NCI-H1105 treated with DMSO at 0.1 percent for 48 hours (cell line): ENCODE results near the gene SMIM21.

Experiments used
- DNase-seq: peaks from one replicate; lab custom pipeline; 2025; lab: John Stamatoyannopoulos, UW

The SMIM21 gene

GRCh38 chr18:75427603-75428002 lies at the start of gene SMIM21:
TSS of gene SMIM21 (minus strand) at chr18:75427703. CDS start at chr18:75427563, 140 bp downstream.
- DNase-seq = no peak

GRCh38 chr18:75475228-75475627 lies 47.7 kb upstream of the SMIM21 start:
- no peak for DNase-seq

- DNase-seq = no peak
These were observed 46.8 kb upstream of the SMIM21 start for GRCh38 chr18:75474332-75474731.

GRCh38 chr18:75473316-75473715 lies 45.8 kb upstream of the SMIM21 start:
- DNase-seq = no peak

GRCh38 chr18:75472906-75473305 lies 45.4 kb upstream of the SMIM21 start:
- DNase-seq = no peak

- no peak for DNase-seq
These were observed 44.9 kb upstream of the SMIM21 start for GRCh38 chr18:75472396-75472795.

- DNase-seq = no peak
These were observed 44.3 kb upstream of the SMIM21 start for GRCh38 chr18:75471850-75472249.

- DNase-seq = no peak
These were observed 40.3 kb upstream of the SMIM21 start for GRCh38 chr18:75467851-75468250.

- no peak for DNase-seq
These were observed 39.8 kb upstream of the SMIM21 start for GRCh38 chr18:75467281-75467795.

- DNase-seq = no peak
These were observed 36.9 kb upstream of the SMIM21 start for GRCh38 chr18:75464356-75464755.

GRCh38 chr18:75462178-75462832 lies 34.8 kb upstream of the SMIM21 start:
- no peak for DNase-seq

GRCh38 chr18:75456199-75456631 lies 28.7 kb upstream of the SMIM21 start:
- DNase-seq = no peak

GRCh38 chr18:75455249-75456198 lies 28.0 kb upstream of the SMIM21 start:
- no peak for DNase-seq

GRCh38 chr18:75454022-75454795 lies 26.7 kb upstream of the SMIM21 start:
- DNase-seq = no peak

GRCh38 chr18:75450906-75451305 lies 23.4 kb upstream of the SMIM21 start:
- no peak for DNase-seq

GRCh38 chr18:75441896-75442295 lies 14.4 kb upstream of the SMIM21 start:
- no peak for DNase-seq

- DNase-seq = no peak
These were observed 11.8 kb upstream of the SMIM21 start for GRCh38 chr18:75439348-75439747.

- DNase-seq = no peak
These were observed 11.4 kb upstream of the SMIM21 start for GRCh38 chr18:75438891-75439290.

- DNase-seq = no peak
These were observed 10.5 kb upstream of the SMIM21 start for GRCh38 chr18:75437979-75438378.

GRCh38 chr18:75433098-75433497 lies 5.6 kb upstream of the SMIM21 start:
- DNase-seq = no peak

- no peak for DNase-seq
These were observed 2.5 kb upstream of the SMIM21 start for GRCh38 chr18:75429975-75430374.

- no peak for DNase-seq
These were observed 987 bp upstream of the SMIM21 start for GRCh38 chr18:75428490-75428889.
